HUDEP-2 (cell line): ENCODE data around the gene BCKDK.
"Not testable (repeated sequence)": the region's sequence is repeated elsewhere in the genome, so short reads cannot be mapped to it uniquely, and the experiment has no call there.

ENCODE experiments used
- DNase-seq, 76 experiments: peaks; one replicate each; lab custom pipeline; 2025; ENCODE audit not compliant: unreplicated experiment in 76 of 76; lab: John Stamatoyannopoulos, UW

The BCKDK gene

DNA sequence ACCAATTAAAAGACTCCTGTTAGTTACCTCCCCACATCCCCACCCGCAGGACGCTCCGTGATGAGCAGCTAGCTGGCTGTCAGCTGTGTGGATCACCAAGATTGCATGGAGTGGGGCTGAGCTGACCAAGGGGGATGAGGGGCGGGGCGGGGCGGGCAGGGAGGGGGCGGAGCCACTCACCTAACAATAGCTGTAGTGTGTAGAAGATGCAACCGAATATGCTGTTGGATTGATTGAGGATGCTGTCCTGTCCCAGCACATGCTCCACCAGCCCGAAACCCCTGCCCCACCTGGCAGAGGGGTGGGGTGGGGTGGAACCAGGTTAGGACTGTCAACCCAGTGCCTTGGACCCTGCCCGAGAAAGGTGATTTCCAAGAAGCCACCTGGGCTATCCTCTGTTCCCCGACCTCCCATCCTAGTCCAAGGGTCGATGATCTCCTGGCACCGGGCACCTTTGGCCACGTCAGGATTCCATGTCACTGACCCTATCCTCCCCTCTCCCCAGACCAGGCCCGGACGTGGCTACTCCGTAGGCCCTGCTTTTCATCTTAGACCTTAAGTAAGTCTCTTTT, 15.0 kb upstream of the BCKDK start:
- DNase-seq, result peak in 51 of 76 experiments; percentile 4 to 63 (median 36)

DNA sequence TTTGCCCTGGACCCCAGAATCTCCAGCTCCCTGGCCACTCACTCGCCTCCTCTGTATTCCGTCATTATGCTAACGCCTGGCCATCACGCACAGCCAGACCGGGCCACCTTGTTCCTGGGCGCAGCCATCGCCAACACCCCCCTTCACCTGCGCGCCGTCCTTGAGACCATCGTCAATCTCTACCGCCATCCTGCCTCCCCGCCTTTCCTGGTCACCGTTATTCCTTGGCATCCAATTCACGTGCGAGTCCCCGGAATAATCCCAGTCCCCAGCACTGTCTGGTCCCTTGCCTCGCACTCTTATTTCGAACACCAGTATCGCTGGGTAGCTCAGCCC, 14.1 kb upstream of the BCKDK start:
- no peak for DNase-seq

DNA sequence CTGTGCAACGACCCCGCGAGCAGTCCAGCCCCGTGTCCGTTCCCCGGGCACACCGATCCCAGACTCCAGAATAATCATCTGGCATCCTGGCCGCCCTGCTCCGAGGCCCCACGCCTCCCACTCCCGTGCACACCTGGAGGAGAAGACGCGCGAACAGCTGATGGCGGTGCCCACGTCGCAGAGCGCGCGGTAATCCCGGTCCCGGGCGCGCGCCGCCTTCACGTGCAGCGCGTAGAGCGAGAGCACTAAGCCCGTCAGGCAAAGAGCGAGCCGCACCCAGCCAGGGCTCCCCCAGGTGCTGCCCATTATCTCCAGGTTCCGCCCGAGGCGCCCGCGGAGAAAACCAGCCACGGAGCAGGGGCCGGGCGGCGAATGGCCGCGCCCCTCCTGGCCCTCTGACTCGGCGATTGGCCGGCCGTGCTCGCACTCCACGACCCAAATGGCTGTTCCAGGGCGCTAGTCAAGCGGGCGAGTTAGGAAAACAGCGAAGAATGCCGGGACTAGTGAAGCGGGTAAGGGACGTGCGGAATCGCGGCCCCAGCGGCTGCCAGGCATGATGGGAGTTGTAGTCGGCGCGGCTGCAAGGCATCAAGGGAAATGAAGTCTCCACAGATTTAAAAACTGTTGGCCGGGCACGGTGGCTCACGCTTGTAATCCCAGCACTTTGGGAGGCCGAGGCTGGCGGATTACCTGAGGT, 13.6 kb upstream of the BCKDK start, which contains the start of gene VKORC1:
VKORC1 (minus strand) TSS at position 374 of the 697 bp plus-strand sequence; CDS start at position 306, 68 bp downstream.
- peak in 74 of 76 experiments; percentile 61 to 96 (median 91) for DNase-seq

DNA sequence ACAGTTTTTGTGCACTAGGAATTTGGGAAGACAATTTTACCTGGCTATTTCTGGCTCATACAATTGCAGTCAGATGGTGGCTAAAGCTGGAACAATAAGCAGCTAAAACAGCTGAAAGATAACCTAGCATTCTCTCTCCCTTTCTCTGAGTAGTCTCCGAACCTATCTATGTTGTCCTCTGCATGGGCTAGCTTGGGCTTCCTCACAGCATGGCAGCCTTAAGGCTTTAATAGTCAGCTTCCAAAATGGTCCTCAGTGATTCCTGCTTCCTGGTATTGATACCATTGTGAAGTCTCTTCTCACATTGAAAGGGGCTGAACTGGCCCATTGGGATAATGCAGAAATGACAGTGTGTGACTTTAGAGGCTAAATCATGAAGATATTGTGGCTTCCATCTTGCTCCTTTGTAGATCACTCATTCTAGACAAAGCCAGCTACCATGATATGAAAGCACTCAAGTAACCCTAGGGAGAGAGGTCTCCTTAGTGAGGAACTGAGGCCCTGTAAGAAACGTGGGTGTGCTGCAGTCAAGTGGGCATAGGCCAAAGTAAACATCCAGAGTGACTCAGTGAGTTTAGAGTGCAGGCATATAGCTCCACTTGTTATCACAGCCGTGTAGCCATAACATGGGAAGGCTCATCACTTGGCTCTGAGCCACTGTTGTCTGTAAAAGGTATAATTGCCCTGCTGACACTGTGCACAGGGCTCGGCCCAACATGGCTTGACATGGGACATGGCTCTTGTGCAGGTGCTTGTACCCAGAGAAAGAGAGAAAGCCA, 8.1 kb upstream of the BCKDK start:
- DNase-seq, result no peak

DNA sequence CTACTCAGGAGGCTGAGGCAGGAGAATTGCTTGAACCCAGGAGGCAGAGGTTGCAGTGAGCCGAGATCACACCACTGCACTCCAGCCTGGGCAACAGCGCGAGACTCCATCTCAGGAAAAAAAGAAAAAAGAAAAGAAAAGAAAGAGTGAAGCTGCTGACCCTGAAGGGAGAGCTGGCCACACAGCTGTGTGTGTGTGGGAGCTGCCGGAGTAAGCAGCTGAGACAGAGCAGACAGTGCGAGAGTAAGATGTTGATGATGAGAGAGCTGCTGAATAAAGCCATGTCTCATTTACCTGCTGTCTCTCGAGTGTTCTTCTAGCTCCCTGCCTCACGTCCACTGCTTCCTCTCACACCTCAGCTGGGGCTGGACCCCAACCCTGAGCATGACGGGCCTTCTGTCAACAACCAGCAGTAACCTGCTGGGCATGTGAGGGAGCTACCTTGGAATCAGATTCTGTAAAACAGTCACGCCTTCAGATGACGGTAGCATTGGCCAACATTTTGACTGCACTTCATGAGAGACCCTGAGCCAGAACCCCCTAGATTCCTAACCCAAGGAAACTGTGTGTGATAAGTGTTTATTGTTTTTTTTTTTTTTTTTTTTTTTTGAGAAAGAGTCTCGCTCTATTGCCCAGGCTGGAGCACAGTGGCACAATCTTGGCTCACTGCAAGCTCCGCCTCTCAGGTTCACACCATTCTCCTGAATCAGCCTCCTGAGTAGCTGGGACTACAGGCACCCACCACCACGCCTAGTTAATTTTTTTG, 7.1 kb upstream of the BCKDK start:
- DNase-seq, result not testable (repeated sequence)

DNA sequence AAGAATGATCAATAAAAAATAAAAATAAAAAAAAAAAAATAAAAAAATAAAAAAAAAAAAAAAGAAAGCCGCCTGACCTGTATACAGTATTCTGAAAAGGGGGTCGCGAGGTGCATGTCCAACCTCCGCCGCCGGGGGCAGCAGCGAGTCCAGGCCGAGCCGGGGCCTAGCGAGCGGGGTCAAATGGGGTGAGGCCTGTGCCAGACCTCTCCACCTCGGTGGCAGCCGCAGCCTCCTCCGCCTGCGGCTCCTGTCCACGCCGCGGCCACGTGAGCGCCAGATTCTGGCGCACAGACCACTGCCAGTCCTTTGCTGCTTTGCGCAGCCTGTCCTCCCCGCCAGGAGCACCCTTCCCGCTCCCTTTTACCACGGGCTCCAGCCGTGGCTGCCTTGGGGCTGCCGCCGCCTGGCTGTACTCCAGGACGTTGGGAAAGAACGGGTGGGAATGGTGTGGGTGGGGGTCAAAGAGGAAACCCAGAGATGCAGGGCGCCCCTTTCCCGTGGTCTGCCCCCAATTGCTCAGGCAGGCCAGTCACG, 2.4 kb upstream of the BCKDK start:
- peak in 67 of 76 experiments; percentile 33 to 88 (median 74) for DNase-seq

DNA sequence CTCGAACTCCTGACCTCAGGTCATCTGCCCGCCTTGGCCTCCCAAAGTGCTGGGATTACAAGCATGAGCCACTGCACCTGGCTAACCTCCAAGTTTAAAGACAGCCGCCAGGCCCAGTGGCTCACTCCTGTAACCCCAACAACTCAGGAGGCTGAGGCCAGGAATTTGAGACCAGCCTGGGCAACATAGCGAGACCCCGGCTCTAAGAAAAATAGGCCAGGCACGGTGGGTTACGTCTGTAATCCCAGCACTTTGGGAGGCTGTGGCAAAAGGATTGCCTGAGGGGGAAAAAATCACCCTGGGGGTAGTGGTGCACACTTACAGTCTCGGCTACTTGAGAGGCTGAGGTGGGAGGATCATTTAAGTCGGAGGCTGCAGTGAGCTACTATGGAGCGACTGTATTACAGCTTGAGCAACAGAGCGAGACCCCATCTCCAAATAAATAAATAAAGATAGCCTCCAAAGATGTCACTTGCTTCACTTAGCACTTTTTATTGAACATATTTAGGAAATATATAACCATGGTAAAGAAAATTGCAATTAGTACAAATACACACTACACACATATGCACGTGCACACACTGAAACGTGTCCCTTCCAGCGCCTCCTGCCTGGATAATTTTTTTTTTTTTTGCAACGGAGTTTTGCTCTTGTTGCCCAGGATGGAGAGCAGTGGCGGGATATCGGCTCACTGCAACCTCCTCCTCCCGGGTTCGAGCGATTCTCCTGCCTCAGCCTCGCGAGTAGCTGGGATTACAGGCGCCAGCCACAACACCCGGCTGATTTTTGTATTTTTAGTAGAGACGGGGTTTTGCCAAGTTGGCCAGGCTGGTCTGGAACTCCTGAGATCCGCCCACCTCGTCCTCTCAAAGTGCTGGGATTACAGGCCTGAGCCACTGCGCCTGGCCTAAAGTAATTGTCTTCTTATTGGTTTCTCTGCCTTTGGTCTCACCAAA, 1.4 kb upstream of the BCKDK start:
- no peak for DNase-seq

DNA sequence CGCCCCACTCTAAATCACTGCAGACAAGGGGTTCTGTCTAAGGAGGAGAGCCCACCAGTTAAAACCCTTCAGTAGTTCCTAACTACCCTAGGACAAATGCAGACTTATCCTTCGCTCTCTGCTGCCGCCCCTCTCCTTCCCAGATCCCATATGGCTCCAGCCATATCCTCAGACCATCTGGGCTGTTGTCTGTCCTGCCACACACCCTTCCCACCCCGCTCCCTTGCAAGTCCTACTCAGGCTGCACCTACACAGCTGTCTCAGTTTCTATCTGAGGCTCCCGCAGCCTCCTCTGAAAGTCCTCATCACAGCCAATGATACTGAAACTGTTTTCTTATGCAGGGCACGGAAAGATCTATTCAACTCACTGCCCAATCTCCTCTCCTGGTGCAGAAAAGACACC, 720 bp upstream of the BCKDK start:
- DNase-seq, result no peak

DNA sequence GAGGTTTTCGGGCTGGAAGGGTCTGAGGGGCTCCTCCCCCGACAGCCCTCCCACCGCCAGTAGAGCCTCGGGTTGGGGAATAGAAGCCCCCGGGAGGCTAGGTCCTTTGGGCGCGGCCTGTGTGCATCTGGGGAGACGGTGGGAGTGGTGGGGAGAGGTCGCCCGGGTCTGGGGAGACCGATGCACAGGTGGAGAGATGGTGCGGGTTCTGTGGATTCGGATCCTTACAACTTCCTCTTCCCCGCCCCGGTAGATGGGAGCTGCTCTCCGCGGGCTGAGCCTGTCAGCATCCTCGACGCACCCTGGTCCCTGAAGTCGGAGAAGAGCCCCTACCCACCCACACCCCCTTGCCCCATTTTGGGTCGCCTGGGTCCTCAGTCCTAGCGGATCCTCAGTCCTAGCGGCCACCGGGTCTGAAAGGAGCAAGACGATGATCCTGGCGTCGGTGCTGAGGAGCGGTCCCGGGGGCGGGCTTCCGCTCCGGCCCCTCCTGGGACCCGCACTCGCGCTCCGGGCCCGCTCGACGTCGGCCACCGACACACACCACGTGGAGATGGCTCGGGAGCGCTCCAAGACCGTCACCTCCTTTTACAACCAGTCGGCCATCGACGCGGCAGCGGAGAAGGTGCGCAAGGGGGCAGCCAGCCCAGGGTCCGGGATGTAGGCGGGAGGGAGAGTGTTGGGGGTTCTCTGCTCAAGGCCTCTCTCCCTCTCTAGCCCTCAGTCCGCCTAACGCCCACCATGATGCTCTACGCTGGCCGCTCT, 790 bp downstream of the BCKDK start:
- no peak for DNase-seq

DNA sequence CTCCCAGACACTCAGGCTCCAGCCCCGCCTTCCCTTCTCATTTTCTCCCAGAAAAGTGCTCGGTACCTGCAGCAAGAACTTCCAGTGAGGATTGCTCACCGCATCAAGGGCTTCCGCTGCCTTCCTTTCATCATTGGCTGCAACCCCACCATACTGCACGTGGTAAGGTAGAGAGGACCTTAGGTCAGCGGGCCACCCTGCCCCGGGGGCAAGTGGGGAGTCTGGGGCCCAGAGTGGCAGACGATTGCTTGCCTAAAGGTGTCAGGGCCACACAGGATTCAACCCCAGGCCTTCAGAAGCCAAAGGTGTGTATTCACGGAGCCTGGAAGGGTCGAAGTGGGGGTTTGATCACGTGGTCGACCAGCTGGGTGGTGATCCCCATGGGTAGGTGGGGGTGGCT, 1.4 kb downstream of the BCKDK start:
- DNase-seq, result no peak

DNA sequence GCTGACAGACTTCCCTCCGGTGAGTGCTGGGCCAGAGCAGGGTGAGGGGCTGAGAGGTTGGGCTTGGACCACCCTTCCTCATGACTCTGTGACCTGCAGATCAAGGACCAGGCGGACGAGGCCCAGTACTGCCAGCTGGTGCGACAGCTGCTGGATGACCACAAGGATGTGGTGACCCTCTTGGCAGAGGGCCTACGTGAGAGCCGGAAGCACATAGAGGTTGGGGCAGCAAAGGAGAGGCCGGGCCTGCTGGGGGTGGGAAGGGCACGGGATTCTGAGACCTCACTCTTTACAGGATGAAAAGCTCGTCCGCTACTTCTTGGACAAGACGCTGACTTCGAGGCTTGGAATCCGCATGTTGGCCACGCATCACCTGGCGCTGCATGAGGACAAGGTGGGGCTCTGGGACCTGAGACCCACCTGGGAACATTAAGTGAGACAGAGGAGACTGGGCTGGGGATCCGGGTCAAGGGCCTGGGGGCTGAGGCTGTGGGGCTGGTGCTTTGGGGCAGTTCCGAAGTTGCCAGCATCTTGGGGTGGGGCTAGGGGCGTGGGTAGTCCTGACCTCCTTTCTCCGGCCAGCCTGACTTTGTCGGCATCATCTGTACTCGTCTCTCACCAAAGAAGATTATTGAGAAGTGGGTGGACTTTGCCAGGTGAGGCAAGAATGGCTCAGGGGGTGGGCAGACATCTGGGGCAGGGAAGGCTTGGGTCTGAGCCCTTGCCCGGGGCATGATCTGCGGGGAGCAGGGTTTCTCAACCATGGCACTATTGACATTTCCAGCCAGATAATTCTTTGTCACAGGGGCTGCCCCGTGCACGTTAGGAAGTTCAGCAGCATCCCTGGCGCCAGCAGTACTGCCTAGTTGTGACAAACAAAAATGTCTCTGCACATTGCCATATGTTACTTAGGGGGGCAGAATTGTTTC, 2.2 kb downstream of the BCKDK start:
- no peak for DNase-seq

DNA sequence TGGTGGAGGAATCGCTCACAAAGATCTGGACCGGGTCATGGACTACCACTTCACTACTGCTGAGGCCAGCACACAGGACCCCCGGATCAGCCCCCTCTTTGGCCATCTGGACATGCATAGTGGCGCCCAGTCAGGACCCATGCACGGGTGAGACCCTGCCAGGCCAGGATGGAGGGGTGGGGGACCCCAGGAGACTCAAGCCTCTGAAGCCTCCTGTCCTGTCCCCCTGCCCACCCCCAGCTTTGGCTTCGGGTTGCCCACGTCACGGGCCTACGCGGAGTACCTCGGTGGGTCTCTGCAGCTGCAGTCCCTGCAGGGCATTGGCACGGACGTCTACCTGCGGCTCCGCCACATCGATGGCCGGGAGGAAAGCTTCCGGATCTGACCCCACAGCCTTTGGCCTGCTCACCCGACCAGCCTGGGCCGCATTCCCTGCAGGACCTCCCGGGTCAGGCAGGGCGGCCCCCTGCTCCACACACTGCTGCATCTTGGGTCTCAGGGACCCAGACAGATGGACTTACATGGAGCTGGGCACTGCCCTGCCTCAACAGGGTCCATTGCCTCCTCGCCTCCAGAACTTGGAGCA, 3.8 kb downstream of the BCKDK start:
- DNase-seq, result no peak

DNA sequence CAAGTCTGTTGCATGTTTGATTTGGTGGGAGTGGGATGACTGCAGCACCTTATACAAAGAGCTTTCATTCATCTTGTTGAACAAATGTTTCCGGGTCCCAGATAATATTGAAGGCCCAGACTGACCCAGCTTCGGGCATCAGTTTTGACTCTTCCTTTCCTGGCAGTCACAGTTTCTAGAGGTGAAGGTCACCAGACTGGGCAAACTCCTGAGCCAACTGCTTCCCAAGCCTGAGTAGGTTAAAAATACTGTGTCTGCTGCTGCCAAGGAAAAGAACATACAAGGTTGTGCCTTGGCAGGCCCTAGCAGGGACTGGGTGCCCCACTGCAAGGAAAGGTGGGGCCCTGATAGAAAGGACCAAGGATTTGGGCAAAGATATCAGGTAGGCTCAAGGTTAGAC, 4.5 kb downstream of the BCKDK start:
- DNase-seq, result no peak

DNA sequence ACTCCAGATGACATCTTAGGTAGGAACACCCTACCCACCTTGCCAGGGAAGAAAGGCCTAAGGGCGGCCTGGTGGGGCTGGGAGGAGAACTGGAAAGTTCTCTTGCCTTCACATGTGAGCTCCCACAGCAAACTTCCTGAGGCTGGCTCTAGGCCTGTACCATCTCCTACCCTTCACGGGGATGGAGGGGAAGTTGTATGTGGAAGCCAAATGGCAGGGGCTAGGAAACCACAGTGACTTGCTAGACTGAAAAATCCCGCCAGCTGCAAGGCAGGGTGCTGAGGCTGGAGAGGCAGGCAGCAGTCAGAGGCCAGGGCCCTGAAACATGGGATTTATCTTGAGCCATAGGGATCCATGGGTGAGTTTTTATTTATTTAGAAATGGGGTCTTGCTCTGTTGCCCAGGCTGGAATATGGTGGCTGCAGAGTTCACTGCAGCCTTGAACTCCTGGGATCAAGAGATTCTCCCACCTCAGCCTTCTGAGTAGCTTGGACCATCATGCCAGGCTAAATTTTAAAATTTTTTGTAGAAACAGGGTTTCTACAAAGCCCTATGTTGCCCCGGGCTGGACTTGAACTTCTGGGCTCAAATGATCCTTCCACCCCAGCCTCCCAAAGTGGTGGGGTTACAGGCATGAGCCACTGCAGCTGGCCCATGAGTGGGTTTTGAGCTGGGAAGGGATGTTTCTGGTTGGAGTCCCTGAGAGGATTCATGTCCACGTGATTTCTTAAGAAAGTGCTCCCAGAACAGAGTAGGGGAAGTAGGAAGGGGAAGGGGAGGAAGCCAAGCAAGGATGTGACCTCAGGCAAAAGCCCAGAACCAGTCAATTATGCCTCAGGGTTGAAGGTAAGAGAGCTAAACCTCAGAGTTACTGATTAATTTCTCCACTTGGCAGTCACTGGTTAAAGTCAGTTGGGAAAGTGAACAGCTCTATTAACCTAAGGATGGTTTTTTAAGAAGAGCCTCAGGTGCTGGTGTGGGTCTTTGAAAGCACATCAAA, 5.2 kb downstream of the BCKDK start:
- DNase-seq, result no peak

DNA sequence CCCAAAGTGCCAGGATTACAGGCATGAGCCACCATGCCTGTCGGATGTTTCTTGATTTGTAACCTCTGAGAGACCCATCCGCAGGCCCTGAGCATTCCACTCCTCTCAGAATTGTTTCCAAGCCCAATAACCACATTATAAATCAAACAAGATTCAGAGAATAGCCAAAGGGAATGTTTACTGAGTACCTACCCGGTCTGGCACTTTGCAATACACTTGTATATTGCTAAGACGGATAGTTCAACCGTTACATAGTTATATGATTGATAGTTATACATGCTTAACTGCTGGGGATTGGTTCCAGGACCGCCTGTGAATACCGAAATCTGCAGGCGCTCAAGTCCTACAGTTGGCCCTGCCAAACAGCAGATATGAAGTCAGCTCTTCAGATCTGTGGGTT, 6.3 kb downstream of the BCKDK start:
- no peak for DNase-seq
